ENCODE measurements around the gene WDR33.

The WDR33 gene

DNA sequence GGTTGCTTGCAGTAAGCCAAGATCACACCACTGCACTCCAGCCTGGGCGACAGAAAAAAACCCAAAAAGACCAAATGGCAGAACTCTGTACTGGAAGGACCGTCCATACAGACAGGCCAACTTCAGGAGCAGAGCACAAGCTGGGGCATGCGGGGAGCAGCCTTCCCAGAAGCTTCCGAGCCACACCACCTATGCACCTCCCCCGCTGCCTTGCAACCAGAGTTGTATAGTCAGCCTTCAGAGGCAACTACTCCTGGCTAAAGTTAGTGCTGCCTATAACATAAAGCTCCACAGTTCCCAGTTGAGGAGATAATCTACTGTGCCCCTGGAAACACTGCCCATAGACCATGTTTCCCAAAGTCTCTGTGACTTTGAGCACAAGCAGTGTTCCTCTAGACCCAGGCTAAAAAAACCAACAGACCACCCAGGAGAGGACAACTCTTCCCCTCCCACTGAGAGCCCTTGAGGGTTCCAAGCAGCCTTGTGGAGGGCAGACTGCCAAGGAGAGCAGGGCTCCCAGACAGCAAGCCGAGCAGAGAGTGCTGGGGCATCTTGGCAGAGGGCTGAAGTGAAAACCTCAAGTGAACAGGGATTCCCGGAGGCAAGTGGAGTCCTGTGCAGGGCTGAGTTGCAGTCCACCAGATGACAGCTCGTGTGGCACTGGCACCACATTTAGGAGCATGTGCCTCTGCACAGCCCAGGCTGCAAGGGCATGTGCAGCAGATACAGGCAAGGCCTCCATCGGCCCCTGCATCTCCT is 102.9 kb downstream of the WDR33 start:
- no peak overlapping the region for H3K27ac Mint-ChIP-seq
- H3K27me3 Mint-ChIP-seq: no peaks in the 10 kb centered on the region
- peaks cover 12% of the 10 kb centered on the region for H3K4me1 Mint-ChIP-seq (ENCODE audit: low read depth)
- H3K9me3 Mint-ChIP-seq: no peaks in the 10 kb centered on the region
- intact Hi-C loops (cut with micrococcal nuclease): no loop called here
- H3K36me3 Mint-ChIP-seq (ENCODE audit: low read depth): peaks cover 82% of the 10 kb centered on the region
- no peak overlapping the region for H3K4me3 Mint-ChIP-seq

DNA sequence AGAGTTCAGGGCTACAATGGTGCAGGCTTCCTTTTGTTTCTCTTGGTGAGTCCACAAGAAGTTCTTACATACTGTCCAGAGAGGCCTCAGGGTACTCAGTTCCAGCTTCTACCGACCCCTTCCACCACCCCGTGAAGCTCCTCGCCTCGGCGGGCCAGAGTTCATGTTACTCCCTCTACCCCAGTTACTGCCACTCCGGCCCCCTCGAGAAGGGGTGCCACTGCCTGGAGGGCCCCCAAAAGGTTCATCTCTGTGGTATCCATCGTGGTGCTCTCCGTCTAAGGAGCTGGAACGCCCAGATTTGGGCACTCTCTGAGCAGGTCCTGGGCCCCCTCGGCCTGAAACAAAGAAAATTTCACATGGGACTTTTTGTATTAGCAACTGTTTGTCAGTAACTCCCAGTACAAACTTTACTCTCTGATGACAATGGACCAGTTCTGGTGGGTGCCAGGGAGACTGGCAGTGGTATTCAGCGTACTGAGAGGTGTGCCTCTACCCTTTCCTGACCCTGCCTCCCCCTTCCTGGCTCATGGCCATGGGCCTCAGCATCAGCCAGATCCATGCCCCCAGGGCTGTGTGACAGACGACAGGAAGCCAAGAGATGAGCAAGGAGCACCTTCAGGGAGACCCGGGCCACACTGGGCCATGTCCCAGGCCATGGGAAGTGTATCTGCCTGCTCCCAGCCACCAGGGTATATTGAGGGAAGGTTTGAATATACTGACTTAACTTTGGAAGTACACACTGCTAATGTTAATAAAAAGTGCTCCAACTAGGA is 104.6 kb downstream of the WDR33 start:
- intact Hi-C loops (cut with micrococcal nuclease): no loop called here
- Mint-ChIP-seq H3K9me3 (no peaks in the 10 kb centered on the region), H3K4me3 (no peak overlapping the region), H3K36me3 (ENCODE audit: low read depth) (peaks cover 75% of the 10 kb centered on the region), H3K27ac (no peak overlapping the region), H3K4me1 (ENCODE audit: low read depth) (peaks cover 20% of the 10 kb centered on the region), H3K27me3 (no peaks in the 10 kb centered on the region)

DNA sequence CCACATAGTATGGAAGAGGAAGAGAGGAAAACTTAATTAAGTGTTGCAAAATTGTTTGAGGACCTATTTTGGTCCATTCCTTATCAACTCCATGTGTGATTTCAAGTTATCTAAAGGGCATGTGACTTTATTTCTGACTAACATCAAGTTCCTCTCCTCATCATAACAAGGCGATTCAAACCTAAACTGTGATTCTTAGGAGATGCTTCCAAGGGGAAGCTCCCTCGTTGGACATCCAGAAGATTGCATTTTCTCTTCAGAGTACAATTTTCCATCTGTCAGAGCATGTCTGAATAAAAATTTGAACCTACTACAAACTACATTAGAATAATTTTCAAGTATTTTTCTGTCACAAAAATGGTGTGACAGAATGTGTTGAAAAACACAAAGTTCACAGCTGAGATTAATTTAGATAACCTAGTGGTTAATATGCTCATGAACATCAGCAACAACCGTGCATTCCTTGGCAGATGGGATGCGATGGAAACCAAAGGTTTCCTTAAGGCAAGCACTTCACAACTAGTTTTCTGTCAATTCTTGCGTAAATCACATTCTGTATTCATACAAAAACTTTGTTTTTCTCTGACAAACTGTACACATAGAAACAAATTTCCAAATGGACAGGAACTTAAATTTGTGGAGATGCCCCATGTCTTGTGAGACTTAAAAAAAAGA is 105.4 kb downstream of the WDR33 start:
- H3K36me3 Mint-ChIP-seq (ENCODE audit: low read depth): peaks cover 67% of the 10 kb centered on the region
- no peaks in the 10 kb centered on the region for H3K9me3 Mint-ChIP-seq
- intact Hi-C loops (cut with micrococcal nuclease): no loop called here
- H3K4me1 Mint-ChIP-seq (ENCODE audit: low read depth): peaks cover 27% of the 10 kb centered on the region
- H3K27me3 Mint-ChIP-seq: no peaks in the 10 kb centered on the region
- no peak overlapping the region for H3K27ac Mint-ChIP-seq
- H3K4me3 Mint-ChIP-seq: no peak overlapping the region

- intact Hi-C loops (cut with micrococcal nuclease): loop anchor here (5.0 kb wide), 1 partner anchor 102 kb away; no protein-coding TSS in a partner anchor
- H3K27ac Mint-ChIP-seq: no peak overlapping the region
- H3K9me3 Mint-ChIP-seq: no peaks in the 10 kb centered on the region
- H3K4me1 Mint-ChIP-seq (ENCODE audit: low read depth): peaks cover 34% of the 10 kb centered on the region
- H3K27me3 Mint-ChIP-seq: no peaks in the 10 kb centered on the region
- peaks cover 59% of the 10 kb centered on the region for H3K36me3 Mint-ChIP-seq (ENCODE audit: low read depth)
- no peak overlapping the region for H3K4me3 Mint-ChIP-seq
These were observed 106.2 kb downstream of the WDR33 start for GRCh38 chr2:127704641-127705390.

GRCh38 chr2:127703282-127703681 is 107.7 kb downstream of the WDR33 start:
- Mint-ChIP-seq H3K4me3 (no peak overlapping the region), H3K9me3 (no peaks in the 10 kb centered on the region), H3K4me1 (ENCODE audit: low read depth) (peaks cover 44% of the 10 kb centered on the region), H3K27me3 (no peaks in the 10 kb centered on the region), H3K27ac (no peak overlapping the region), H3K36me3 (ENCODE audit: low read depth) (peaks cover 53% of the 10 kb centered on the region)
- intact Hi-C loops (cut with micrococcal nuclease): loop anchor here (5.0 kb wide), 1 partner anchor 104 kb away; no protein-coding TSS in a partner anchor

DNA sequence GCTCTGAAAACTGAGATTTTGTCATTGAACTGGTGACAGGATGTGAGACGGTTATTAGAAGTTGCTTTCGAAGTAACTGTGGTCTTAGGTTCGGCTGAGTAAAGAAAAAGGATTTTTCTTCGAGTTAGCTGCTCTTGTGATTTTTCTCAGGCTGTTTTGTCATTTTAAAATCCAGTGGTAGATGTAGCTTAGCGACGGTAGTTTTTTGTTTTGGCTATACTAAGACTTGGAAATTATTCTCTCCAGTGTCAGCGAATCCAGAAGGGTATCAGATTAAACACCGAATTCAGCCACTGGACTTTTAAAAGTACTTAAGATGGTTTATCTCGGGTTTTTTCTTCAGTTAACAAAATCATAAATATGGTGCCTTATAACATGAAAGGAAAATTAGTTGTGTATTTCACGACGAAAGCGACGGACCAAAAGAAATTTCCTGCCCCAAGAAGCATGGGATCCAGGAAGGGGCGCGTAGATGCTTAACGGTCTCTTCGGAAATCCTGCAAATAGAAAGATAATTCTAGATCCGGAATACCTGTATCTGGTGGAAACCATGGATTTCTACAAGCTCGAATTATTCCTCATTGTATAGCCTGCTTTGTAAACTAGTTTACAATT is 108.5 kb downstream of the WDR33 start:
- no peaks in the 10 kb centered on the region for H3K9me3 Mint-ChIP-seq
- peaks cover 45% of the 10 kb centered on the region for H3K4me1 Mint-ChIP-seq (ENCODE audit: low read depth)
- peak overlapping the region; percentile 99 for H3K27ac Mint-ChIP-seq
- H3K36me3 Mint-ChIP-seq (ENCODE audit: low read depth): peaks cover 46% of the 10 kb centered on the region
- H3K4me3 Mint-ChIP-seq: peak overlapping the region; percentile 86
- no peaks in the 10 kb centered on the region for H3K27me3 Mint-ChIP-seq
- intact Hi-C loops (cut with micrococcal nuclease): loop anchor here (5.0 kb wide), 1 partner anchor 105 kb away; no protein-coding TSS in a partner anchor

DNA sequence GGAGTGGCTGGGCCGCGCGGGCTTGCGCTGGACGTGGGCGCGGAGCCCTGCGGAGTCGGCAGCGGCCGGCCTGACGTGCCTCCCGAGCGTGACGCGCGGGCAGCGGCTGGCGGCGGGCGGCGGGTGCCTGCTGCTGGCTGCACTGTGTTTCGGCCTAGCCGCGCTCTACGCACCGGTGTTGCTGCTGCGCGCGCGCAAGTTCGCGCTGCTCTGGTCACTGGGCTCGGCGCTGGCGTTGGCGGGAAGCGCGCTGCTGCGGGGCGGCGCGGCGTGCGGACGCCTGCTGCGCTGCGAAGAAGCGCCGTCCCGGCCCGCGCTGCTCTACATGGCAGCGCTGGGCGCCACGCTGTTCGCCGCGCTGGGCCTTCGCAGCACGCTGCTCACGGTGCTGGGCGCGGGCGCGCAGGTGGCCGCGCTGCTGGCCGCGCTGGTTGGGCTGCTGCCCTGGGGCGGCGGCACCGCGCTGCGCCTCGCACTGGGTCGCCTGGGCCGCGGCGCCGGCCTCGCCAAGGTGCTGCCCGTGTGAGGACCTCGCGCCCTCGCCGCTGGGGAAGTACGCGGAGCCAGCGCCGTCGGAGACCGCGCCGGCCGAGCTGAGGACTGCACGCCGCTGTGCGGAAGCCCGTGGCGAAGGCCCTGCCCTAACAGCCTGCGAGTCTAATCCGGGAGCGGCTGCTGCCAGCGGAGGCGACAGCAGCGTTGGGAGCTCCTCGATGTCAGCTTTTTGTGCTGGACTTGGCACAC is 109.1 kb downstream of the WDR33 start:
- peak overlapping the region; percentile 99 for H3K27ac Mint-ChIP-seq

GRCh38 chr2:127701193-127701650 is 109.7 kb downstream of the WDR33 start, which contains the start of gene SFT2D3:
SFT2D3 (plus strand) TSS chr2:127701497; CDS start chr2:127701529, 32 bp downstream.
- intact Hi-C loops (cut with micrococcal nuclease): loop anchor here (2.0 to 5.0 kb wide), 3 partner anchors 28 to 174 kb away; partner anchors contain the start of gene IWS1
- Mint-ChIP-seq H3K4me3 (peak within 1 kb of the TSS; percentile 86), H3K27ac (peak within 1 kb of the TSS; percentile 99), H3K36me3 (ENCODE audit: low read depth) (peaks cover 35% of the 10 kb centered on the region), H3K9me3 (no peaks in the 10 kb centered on the region), H3K27me3 (no peaks in the 10 kb centered on the region), H3K4me1 (ENCODE audit: low read depth) (peaks cover 52% of the 10 kb centered on the region)

More for the DNA sequence above, 109.1 kb downstream of the WDR33 start:
- H3K4me1 Mint-ChIP-seq (ENCODE audit: low read depth): peaks cover 49% of the 10 kb centered on the region
- no peaks in the 10 kb centered on the region for H3K27me3 Mint-ChIP-seq
- intact Hi-C loops (cut with micrococcal nuclease): loop anchor here (2.0 to 5.0 kb wide), 3 partner anchors 29 to 175 kb away; partner anchors contain the start of gene IWS1
- peak overlapping the region; percentile 86 for H3K4me3 Mint-ChIP-seq
- no peaks in the 10 kb centered on the region for H3K9me3 Mint-ChIP-seq
- H3K36me3 Mint-ChIP-seq (ENCODE audit: low read depth): peaks cover 41% of the 10 kb centered on the region

GRCh38 chr2:127700527-127701192 is 110.3 kb downstream of the WDR33 start:
- Mint-ChIP-seq H3K4me1 (ENCODE audit: low read depth) (peaks cover 55% of the 10 kb centered on the region), H3K27ac (peak overlapping the region; percentile 99), H3K4me3 (peak overlapping the region; percentile 86), H3K36me3 (ENCODE audit: low read depth) (peaks cover 29% of the 10 kb centered on the region), H3K9me3 (no peaks in the 10 kb centered on the region), H3K27me3 (no peaks in the 10 kb centered on the region)
- intact Hi-C loops (cut with micrococcal nuclease): loop anchor here (2.0 to 5.0 kb wide), 3 partner anchors 28 to 174 kb away; partner anchors contain the start of gene IWS1

GRCh38 chr2:127698553-127699355 is 112.2 kb downstream of the WDR33 start:
- peaks cover 15% of the 10 kb centered on the region for H3K36me3 Mint-ChIP-seq (ENCODE audit: low read depth)
- H3K4me1 Mint-ChIP-seq (ENCODE audit: low read depth): peaks cover 43% of the 10 kb centered on the region
- H3K27ac Mint-ChIP-seq: no peak overlapping the region
- peaks cover 2% of the 10 kb centered on the region for H3K27me3 Mint-ChIP-seq
- H3K9me3 Mint-ChIP-seq: no peaks in the 10 kb centered on the region
- intact Hi-C loops (cut with micrococcal nuclease): no loop called here
- no peak overlapping the region for H3K4me3 Mint-ChIP-seq

DNA sequence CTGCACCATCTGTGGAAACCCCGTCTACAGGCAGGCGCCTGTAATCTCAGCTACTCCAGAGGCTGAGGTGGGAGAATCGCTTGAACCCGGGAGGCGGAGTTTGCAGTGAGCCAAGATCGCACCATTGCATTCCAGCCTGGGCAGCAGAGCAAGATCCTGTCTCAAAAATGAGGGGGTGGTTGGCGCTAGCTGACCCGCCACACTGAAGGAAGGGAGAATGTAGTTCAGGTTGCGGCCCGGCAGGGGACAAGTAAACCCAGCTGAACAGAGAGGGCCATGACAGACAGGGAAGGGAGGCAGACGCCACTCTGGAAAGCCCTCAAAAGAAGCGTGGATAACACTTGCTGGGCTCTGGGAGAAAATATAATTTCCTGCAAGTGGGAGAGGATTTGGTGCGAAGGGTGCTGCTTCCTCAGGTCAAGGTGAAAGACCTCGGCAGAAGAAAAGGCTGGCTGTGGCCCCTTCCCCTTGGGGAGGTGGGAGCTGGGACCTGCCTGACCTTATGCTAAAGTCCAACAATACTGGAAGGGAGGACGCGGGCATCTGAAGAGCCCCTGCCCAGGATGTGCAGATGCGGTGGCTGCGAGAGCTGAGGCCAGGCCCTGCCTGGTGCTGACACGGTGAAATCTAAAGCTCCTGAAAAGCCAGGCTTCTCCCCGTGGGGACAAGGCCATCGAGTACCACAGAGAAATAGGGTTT is 113.3 kb downstream of the WDR33 start:
- H3K9me3 Mint-ChIP-seq: no peaks in the 10 kb centered on the region
- intact Hi-C loops (cut with micrococcal nuclease): no loop called here
- peaks cover 15% of the 10 kb centered on the region for H3K36me3 Mint-ChIP-seq (ENCODE audit: low read depth)
- H3K27ac Mint-ChIP-seq: peak overlapping the region; percentile 26
- peaks cover 42% of the 10 kb centered on the region for H3K4me1 Mint-ChIP-seq (ENCODE audit: low read depth)
- peaks cover 2% of the 10 kb centered on the region for H3K27me3 Mint-ChIP-seq
- H3K4me3 Mint-ChIP-seq: no peak overlapping the region

Data from dendritic cell treated with granulocyte-macrophage colony-stimulating factor and Interleukin-4, amounts not matched to agents 40 ng/mL and 50 ng/mL, for 4 days (primary cell).